Epithelial cell of esophagus (primary cell): ENCODE results near the gene ING5.
"Not testable (repeated sequence)": the region's sequence is repeated elsewhere in the genome, so short reads cannot be mapped to it uniquely, and the experiment has no call there.

Experiments
- DNase-seq: peaks from one replicate; pipeline ENCODE4 v3.0.0; 2010; ENCODE audit warnings: low read depth
- H3K4me3 ChIP-seq: 2 replicates; pipeline ENCODE4 v1.5.1; 2011; ENCODE audit warnings: mild to moderate bottlenecking, low read length, control low read depth
- TF ChIP-seq, protein P1 (sequence below): IDR thresholded peaks from 2 replicates; pipeline ENCODE4 v1.5.1; 2011; ENCODE audit warnings: low read depth, mild to moderate bottlenecking, low read length, control low read depth, inconsistent platforms; ENCODE audit not compliant: insufficient read depth; ENCODE audit errors: missing control alignments

Gene ING5

DNA sequence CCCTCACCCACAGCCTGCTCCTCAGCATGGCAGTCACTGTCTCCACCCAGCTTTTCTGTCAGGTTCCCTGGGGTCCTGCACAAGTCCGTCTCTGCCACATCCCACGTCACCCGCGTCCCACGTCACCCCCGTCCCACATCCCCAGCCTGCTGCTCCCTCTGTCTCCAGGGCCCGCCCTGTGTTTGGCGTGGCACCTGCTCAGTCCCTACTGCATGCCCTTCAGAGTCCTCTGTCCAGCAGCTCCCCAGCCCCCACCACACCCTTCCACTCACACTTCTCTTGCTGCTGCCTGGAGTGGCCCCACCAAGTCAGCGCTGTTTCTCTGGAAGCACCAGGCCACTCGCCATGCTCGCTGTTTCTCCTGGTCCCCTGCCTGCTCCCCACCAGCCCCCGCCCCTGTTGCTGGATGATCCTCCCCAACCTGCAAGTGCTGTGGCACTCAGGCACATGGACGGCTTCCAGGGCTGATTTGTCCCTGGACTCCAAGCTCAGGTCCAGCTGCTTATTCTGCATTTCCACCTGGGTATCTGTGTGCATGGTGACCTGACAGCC, 45.6 kb upstream of the ING5 start:
- DNase-seq: no peak

DNA sequence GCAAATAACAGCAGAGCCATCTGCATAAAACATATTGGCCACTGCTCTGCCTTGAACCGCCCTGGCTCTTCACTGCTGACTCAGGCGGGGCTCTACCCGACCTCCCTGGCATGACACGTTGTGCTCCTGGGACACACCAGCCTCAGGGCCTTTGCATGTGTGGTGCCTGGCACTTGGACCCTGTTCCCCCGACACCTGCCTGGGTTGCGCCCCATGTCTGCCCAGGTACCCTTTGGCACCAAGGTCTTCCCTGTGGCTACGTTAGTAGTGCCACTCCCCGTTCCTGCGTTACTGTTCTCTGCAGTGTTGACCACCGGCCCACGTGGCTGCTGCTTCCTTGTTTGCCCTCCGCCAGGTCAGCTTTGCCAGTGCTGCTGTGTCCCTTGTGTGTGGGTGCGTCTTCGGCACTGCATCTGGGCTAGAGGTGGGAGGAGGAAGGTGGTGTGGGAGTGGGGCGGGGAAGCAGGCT, 44.0 kb upstream of the ING5 start:
- H3K4me3 ChIP-seq: no peak overlapping the region
- TF ChIP-seq, protein P1, sequence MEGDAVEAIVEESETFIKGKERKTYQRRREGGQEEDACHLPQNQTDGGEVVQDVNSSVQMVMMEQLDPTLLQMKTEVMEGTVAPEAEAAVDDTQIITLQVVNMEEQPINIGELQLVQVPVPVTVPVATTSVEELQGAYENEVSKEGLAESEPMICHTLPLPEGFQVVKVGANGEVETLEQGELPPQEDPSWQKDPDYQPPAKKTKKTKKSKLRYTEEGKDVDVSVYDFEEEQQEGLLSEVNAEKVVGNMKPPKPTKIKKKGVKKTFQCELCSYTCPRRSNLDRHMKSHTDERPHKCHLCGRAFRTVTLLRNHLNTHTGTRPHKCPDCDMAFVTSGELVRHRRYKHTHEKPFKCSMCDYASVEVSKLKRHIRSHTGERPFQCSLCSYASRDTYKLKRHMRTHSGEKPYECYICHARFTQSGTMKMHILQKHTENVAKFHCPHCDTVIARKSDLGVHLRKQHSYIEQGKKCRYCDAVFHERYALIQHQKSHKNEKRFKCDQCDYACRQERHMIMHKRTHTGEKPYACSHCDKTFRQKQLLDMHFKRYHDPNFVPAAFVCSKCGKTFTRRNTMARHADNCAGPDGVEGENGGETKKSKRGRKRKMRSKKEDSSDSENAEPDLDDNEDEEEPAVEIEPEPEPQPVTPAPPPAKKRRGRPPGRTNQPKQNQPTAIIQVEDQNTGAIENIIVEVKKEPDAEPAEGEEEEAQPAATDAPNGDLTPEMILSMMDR: no peak
- no peak for DNase-seq

More for the DNA sequence above, 45.6 kb upstream of the ING5 start:
- H3K4me3 ChIP-seq: no peak overlapping the region
- TF ChIP-seq, protein P1: no peak

DNA sequence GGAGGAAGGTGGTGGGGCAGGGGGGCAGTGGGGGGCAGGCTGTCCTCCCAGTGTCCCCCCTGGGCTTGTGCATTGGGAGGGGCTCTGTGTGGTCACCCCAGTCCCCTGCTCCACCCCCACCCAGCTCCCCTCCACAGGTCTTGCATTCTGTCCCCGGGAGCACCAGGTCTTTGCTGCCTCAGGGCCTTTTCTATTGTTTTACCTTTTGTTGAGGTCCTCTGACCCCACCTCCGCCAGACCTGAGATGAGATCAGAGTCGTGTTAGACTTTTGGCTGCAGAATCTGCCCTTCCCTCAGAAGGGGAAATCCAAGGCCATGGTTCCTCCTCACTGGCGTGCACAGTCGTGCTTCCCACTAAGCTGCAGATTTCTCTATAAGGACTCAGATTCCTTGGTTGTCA, 43.5 kb upstream of the ING5 start:
- H3K4me3 ChIP-seq: no peak overlapping the region
- TF ChIP-seq, protein P1: no peak
- DNase-seq: no peak

DNA sequence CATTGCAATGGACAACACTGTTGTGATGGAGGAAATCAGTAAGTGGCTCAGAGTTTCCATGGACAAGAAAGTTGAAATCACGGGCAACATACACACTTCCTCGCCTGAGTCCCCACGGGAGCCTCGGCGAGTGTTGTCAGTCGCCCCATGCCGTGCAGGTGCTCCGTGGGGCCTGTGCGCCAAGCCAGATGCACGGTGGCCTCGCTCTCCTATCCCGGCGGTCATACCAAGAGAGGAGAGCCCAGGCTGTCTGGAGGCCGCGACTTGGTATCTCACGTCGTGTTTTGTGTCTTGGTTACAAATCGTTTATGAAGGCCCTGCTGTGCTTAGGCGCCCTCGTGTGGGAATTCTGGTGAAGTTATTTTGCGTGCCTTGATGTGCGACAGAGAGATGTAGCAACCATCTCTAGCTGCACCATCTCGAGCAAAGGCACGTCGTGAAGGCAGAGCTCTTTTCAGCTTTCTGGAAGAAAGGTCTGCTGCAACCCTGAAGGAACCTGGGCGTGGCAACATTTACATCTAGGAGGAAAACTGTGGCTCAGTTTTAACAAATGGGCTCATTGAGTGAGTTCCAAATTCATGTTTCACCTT, 42.6 kb upstream of the ING5 start:
- TF ChIP-seq, protein P1: peak; percentile 75
- no peak overlapping the region for H3K4me3 ChIP-seq
- DNase-seq: peak; percentile 75

DNA sequence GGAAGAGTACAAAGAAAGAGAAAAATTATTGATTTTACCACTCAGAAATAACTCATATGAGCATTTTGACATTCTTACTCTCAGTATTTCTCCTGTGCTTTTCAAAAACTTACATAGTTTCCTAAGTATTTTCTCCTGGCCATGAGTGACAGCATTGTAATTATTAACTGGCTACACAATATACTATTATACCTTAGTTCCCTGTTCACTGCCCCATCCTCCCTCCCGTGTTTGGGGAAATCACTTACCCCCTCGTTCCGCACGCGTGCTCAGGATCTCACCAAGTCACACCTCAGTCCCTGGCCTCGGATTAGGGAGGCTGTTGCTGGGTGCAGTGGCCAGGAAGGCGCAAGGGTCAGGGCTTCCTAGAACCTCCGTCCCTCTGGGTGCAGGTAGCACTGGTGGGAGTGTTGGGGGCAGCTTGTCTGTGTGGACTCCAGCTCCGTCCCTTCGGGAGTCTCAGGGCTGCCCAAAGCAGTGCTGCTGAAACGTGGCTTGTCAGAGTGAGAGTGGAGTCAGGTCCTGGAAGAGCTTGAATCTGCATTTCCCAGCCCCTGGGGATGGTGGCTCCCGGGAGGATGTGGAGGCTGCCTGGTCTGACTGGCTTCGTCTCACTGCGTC, 41.1 kb upstream of the ING5 start:
- TF ChIP-seq, protein P1: no peak
- no peak overlapping the region for H3K4me3 ChIP-seq
- DNase-seq: no peak

DNA sequence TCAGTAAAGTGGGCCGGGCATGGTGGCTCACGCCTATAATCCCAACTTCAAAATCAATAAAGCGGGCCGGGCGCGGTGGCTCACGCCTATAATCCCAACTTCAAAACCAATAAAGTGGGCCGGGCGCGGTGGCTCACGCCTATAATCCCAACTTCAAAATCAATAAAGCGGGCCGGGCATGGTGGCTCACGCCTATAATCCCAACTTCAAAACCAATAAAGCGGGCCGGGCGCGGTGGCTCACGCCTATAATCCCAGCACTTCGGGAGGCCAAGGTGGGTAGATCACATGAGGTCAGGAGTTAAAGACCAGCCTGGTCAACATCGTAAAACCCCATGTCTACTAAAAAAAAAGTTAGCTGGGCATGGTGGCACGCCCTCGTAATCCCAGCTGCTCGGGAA, 39.1 kb upstream of the ING5 start:
- DNase-seq, H3K4me3 ChIP-seq: not testable (repeated sequence)

DNA sequence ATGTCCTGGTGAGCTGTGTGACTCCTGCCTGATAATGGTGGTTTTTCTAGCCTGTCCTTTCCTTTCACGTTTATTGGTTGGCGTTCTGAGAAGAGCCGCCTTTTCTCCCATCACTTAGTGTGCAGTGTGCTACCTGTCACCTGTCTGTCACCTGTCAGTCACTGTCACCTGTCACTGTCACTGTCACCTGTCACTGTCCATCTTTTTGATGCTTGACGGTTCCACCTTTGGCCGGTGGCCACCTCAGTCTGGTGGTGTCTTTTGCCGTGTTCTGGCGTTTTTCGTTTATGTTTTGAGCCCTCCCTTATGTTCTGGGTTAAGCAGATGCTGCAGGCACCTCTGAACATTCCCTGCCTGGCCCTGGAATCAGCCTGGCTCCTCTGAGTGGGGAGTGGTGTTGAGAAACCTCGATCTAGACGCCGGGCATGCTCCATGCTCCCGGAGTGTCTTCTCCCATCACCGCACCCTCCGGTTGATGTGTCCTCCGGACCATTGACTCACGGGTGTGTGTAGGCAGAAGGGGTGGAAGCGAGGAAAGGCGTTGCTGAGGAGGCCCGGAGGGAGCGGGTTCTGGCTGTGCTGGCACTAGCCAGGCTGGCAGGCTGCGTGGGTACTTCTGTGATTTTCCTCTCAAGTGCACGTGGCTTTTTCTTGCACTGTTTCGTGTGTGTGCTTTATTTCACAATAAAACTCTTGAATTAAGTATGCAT, 36.0 kb upstream of the ING5 start:
- TF ChIP-seq, protein P1: no peak
- no peak overlapping the region for H3K4me3 ChIP-seq
- no peak for DNase-seq
